T-cell (primary cell): ENCODE measurements around the gene ZNF493. TPM values are rescaled to one million over a fixed set of nuclear protein-coding genes. Genes with fewer than 3 reads are reported as not detected.

Experiments
- ATAC-seq, 4 experiments: fragments of 200-7000 bp in 3 of 4; fragments of 150-1000 bp in 1 of 4; cut with Tn5 transposase; replicated peaks in 1 of 4; 1 replicate in 3 of 4; 2 replicates in 1 of 4; pipeline ENCODE4 v1.10.0; 2021; ENCODE audit warnings: moderate library complexity in 3 of 4, mild to moderate bottlenecking in 2 of 4, moderate number of reproducible peaks in 1 of 4
- CTCF ChIA-PET, 2 donors: fragments of 300-600 bp; sonication (Branson Sonifier 250); formaldehyde crosslinking; loops; one replicate each; lab custom pipeline; 2022; ENCODE audit warnings: antibody characterized with exemption in 2 of 2; lab: Charles Lee
- POLR2A ChIA-PET, 2 donors: fragments of 300-600 bp; sonication (Branson Sonifier 250); formaldehyde crosslinking; loops; one replicate each; lab custom pipeline; 2022; ENCODE audit warnings: antibody characterized with exemption in 2 of 2; lab: Charles Lee
- DNase-seq, 35 experiments: peaks; one replicate each; pipeline versions ENCODE4 v3.0.0 to v3.0.0-alpha.2; 2013 to 2023
- H3K27ac ChIP-seq: one replicate; pipeline ENCODE4 v1.5.1; 2013; ENCODE audit warnings: low read length
- H3K27me3 ChIP-seq, 2 experiments: replicated peaks in 1 of 2; 1 replicate in 1 of 2; 2 replicates in 1 of 2; pipeline versions ENCODE4 v1.6.1 to v1.7.0; 2013; ENCODE audit warnings: low read length in 1 of 2, mixed read lengths in 1 of 2; ENCODE audit not compliant: control insufficient read depth in 2 of 2, insufficient read depth in 2 of 2; ENCODE audit errors: extremely low read depth in 1 of 2
- H3K36me3 ChIP-seq, 2 donors: 1 replicate in 1 of 2; 2 replicates in 1 of 2; pipeline versions ENCODE4 v1.6.1 to v1.7.0; 2013; ENCODE audit warnings: low read length in 1 of 2; ENCODE audit not compliant: control insufficient read depth in 2 of 2, insufficient read depth in 1 of 2; ENCODE audit errors: extremely low read depth in 1 of 2
- H3K4me1 ChIP-seq, 2 experiments: 1 replicate in 1 of 2; 2 replicates in 1 of 2; pipeline versions ENCODE4 v1.6.1 to v1.7.0; 2013; ENCODE audit warnings: low read length in 2 of 2, mixed read lengths in 1 of 2; ENCODE audit not compliant: insufficient read depth in 2 of 2, control insufficient read depth in 1 of 2; ENCODE audit errors: extremely low read depth in 1 of 2
- H3K4me3 ChIP-seq, 2 donors: 1 replicate in 1 of 2; 2 replicates in 1 of 2; pipeline versions ENCODE4 v1.5.1 to v1.7.0; 2013; ENCODE audit warnings: mild to moderate bottlenecking in 2 of 2, low read length in 1 of 2, moderate library complexity in 1 of 2; ENCODE audit not compliant: control insufficient read depth in 1 of 2; ENCODE audit errors: extremely low read depth in 1 of 2
- H3K9me3 ChIP-seq: 2 replicates; pipeline ENCODE4 v1.7.0; 2013
- H3K27ac Mint-ChIP-seq, 2 donors: one replicate each; pipeline ENCODE4 v1.8.0; 2020 to 2021; ENCODE audit warnings: mild to moderate bottlenecking in 2 of 2, mixed read lengths in 2 of 2
- H3K27me3 Mint-ChIP-seq, 2 donors: one replicate each; pipeline ENCODE4 v1.8.0; 2021 to 2022; ENCODE audit warnings: mixed read lengths in 2 of 2
- H3K36me3 Mint-ChIP-seq: one replicate; pipeline ENCODE4 v1.8.0; 2021; ENCODE audit warnings: mixed read lengths
- H3K4me1 Mint-ChIP-seq, 3 donors: one replicate each; pipeline ENCODE4 v1.8.0; 2020 to 2022; ENCODE audit warnings: mixed read lengths in 3 of 3, mild to moderate bottlenecking in 1 of 3
- H3K4me3 Mint-ChIP-seq, 3 donors: one replicate each; pipeline ENCODE4 v1.8.0; 2020 to 2022; ENCODE audit warnings: mild to moderate bottlenecking in 3 of 3, mixed read lengths in 3 of 3, moderate library complexity in 3 of 3
- H3K9me3 Mint-ChIP-seq, 3 donors: one replicate each; pipeline ENCODE4 v1.8.0; 2020 to 2022; ENCODE audit warnings: mixed read lengths in 3 of 3
- WGBS: methylation state at CpG from one replicate; pipeline ENCODE4 v1.1.5; 2013; ENCODE audit warnings: missing lambda C conversion rate; ENCODE audit not compliant: insufficient coverage; 5-methylcytosine and 5-hydroxymethylcytosine counted together
- total RNA-seq, 35 experiments: library from RNA in 6 of 35; stranded (reverse) in 6 of 35; fragments of 120-200 nt in 1 of 35; gene quantifications; one replicate each; pipeline versions ENCODE4 v1.2.1 to v1.2.4 and lab custom pipeline; 2013 to 2026

Gene ZNF493
- total RNA-seq, 5 donors from 2014 or later (not counting 1 experiment from before 2014, with no cell fraction given) = 33.5 to 53.8 (median 45.8) TPM

GRCh38 chr19:21396121-21396520 is 812 bp upstream of the ZNF493 start:
- Mint-ChIP-seq H3K9me3 (peaks cover 5 to 23% (median 20%) of the 10 kb centered on the region in 3 donors), H3K4me3 (peak overlapping the region in 2 of 3 donors; percentile 8 to 94), H3K36me3 (peaks cover 21% of the 10 kb centered on the region), H3K27me3 (no peaks in the 10 kb centered on the region), H3K4me1 (peaks cover 31 to 36% (median 33%) of the 10 kb centered on the region in 3 donors), H3K27ac (peak overlapping the region in 1 of 2 donors; percentile 53)
- peaks cover 0 to 15% of the 10 kb centered on the region in 2 donors for H3K36me3 ChIP-seq
- POLR2A ChIA-PET = interaction anchor here in 1 of 2 donors (0.8 to 2.0 kb wide), 3 partner anchors 36 to 109 kb away, joined by 4 to 14 read pairs (median 5); partner anchors contain the start of genes ZNF429 and ZNF708
- CTCF ChIA-PET = no interaction called here
- no peak overlapping the region for H3K4me3 ChIP-seq
- DNase-seq (no peak), ATAC-seq (no peak)
- H3K27ac ChIP-seq = no peak overlapping the region
- H3K9me3 ChIP-seq = no peaks in the 10 kb centered on the region
- 96% methylated on average over 3 of the region's 10 CpGs for WGBS
- H3K4me1 ChIP-seq = peaks cover 8 to 12% of the 10 kb centered on the region in 2 experiments
- H3K27me3 ChIP-seq = no peaks in the 10 kb centered on the region

- Histone ChIP-seq H3K4me3 (no peak overlapping the region), H3K27me3 (no peaks in the 10 kb centered on the region), H3K36me3 (peaks cover 0 to 26% of the 10 kb centered on the region in 2 donors), H3K27ac (no peak overlapping the region), H3K4me1 (peaks cover 8 to 12% of the 10 kb centered on the region in 2 experiments), H3K9me3 (no peaks in the 10 kb centered on the region)
- H3K27me3 Mint-ChIP-seq = no peaks in the 10 kb centered on the region
- POLR2A ChIA-PET = interaction anchor here (0.6 kb wide), 2 partner anchors 380 to 834 kb away, joined by 4 to 5 read pairs; no protein-coding TSS in a partner anchor
- CTCF ChIA-PET = no interaction called here
- peak overlapping the region in 2 of 3 donors; percentile 47 to 63 for H3K4me3 Mint-ChIP-seq
- DNase-seq (no peak), ATAC-seq (no peak)
- peaks cover 0 to 11% (median 9%) of the 10 kb centered on the region in 3 donors for H3K9me3 Mint-ChIP-seq
- peaks cover 43% of the 10 kb centered on the region for H3K36me3 Mint-ChIP-seq
- peaks cover 45 to 54% (median 51%) of the 10 kb centered on the region in 3 donors for H3K4me1 Mint-ChIP-seq
- 100% methylated on average over 3 of the region's 5 CpGs for WGBS
- no peak overlapping the region for H3K27ac Mint-ChIP-seq
These were observed 1.9 kb downstream of the ZNF493 start for GRCh38 chr19:21398851-21399250.

DNA sequence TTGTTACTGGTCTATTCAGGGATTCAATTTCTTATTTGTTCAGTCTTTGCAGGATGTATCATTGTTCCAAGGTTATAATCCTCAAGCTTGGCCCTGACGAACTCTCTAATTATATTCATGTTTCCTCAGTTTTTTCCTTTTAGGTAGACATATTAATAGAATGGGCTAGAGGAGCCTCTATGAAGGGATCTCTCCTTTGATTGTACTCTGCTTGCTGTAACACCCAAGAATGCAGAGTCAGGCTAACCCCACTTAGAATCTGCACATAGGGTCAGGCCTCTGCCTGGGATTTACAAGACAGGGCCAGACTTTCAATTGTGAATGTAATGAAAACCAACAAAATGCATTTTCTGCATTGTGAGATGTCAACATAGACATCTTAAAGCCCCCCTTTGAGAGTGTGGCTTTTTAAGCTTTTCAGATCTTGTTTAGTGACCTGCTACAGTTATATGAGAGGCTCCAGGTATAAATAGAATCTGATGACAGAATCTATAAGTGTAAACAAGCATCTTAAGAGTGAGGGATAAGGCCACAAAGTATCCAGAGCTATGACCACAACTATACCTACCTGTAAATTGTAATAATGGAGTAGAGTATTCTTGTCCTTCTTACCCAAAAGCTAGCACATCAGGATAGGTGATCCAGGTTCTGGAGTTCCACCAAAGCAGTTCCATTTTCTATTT is 5.5 kb downstream of the ZNF493 start:
- Mint-ChIP-seq H3K4me1 (peaks cover 36 to 53% (median 47%) of the 10 kb centered on the region in 3 donors), H3K27ac (no peak overlapping the region), H3K4me3 (no peak overlapping the region), H3K27me3 (no peaks in the 10 kb centered on the region), H3K9me3 (peaks cover 0 to 20% (median 17%) of the 10 kb centered on the region in 3 donors), H3K36me3 (peaks cover 66% of the 10 kb centered on the region)
- ATAC-seq (no peak), DNase-seq (no peak)
- no peaks in the 10 kb centered on the region for H3K9me3 ChIP-seq
- H3K4me1 ChIP-seq = peaks cover 6 to 8% of the 10 kb centered on the region in 2 experiments
- peaks cover 0 to 39% of the 10 kb centered on the region in 2 donors for H3K36me3 ChIP-seq
- POLR2A ChIA-PET = interaction anchor here in 1 of 2 donors (0.6 kb wide), 1 partner anchor 154 kb away, joined by 3 read pairs; no protein-coding TSS in a partner anchor
- no peaks in the 10 kb centered on the region for H3K27me3 ChIP-seq
- CTCF ChIA-PET = no interaction called here
- no peak overlapping the region for H3K27ac ChIP-seq
- H3K4me3 ChIP-seq = no peak overlapping the region
- WGBS = no CpG with 5 or more reads among the region's 1 CpG

DNA sequence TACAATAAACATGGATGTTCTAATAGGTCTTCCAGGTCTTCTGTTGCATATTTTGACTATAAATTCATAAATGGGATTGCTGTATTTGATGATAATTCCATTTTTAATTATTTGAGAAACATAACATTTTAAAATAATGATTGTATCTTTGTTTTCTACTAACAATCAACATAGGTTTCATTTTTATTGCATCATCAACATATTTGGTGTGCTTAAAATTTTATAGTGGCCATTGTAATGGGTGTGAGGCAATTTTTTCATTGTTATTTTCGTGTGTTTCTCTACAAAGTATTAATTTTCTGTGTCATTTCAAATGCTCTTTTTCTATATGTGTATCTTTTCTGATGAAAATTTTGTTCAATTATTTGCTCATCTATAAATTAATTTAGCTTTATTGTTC is 13.2 kb downstream of the ZNF493 start:
- CTCF ChIA-PET = no interaction called here
- H3K9me3 ChIP-seq = peaks cover 11% of the 10 kb centered on the region

DNA sequence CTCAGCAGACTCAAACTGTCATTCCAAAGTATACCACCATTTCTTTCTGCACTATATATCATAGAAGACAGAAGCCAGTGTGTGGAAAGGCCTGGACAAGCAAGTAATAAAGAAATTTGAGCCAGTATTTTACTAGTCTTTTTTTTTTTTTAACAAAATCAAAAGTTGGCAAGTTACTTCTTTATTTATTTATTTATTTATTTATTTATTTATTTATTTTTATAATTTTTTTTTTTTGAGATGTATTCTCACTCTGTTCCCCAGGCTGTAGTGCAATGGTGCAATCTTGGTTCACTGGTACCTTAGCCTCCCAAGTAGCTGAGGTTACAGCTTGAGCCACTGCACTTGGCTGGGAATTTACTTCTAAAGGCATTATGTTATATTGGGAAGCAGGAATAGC is 25.3 kb downstream of the ZNF493 start:
- Mint-ChIP-seq H3K27ac (no peak overlapping the region), H3K4me1 (no peaks in the 10 kb centered on the region), H3K27me3 (no peaks in the 10 kb centered on the region), H3K36me3 (peaks cover 55% of the 10 kb centered on the region), H3K9me3 (peaks cover 11 to 67% (median 54%) of the 10 kb centered on the region in 3 donors), H3K4me3 (no peak overlapping the region)
- no peak overlapping the region for H3K27ac ChIP-seq
- POLR2A ChIA-PET = no interaction called here
- H3K36me3 ChIP-seq = peaks cover 0 to 2% of the 10 kb centered on the region in 2 donors
- DNase-seq (no peak), ATAC-seq (no peak)
- no peaks in the 10 kb centered on the region for H3K27me3 ChIP-seq
- CTCF ChIA-PET = no interaction called here
- H3K9me3 ChIP-seq = peaks cover 30% of the 10 kb centered on the region
- H3K4me1 ChIP-seq = no peaks in the 10 kb centered on the region
- no peak overlapping the region for H3K4me3 ChIP-seq

More for the DNA sequence above, 13.2 kb downstream of the ZNF493 start:
- Mint-ChIP-seq H3K27ac (no peak overlapping the region), H3K4me3 (no peak overlapping the region), H3K9me3 (peaks cover 3 to 45% (median 35%) of the 10 kb centered on the region in 3 donors), H3K27me3 (no peaks in the 10 kb centered on the region), H3K4me1 (no peaks in the 10 kb centered on the region), H3K36me3 (peaks cover 85% of the 10 kb centered on the region)
- Histone ChIP-seq H3K27me3 (no peaks in the 10 kb centered on the region), H3K36me3 (peaks cover 16 to 57% of the 10 kb centered on the region in 2 donors), H3K4me3 (no peak overlapping the region), H3K4me1 (no peaks in the 10 kb centered on the region), H3K27ac (no peak overlapping the region)
- DNase-seq (no peak), ATAC-seq (no peak)
- WGBS = no CpG with 5 or more reads among the region's 1 CpG
- POLR2A ChIA-PET = no interaction called here

- H3K27me3 ChIP-seq = no peaks in the 10 kb centered on the region
- H3K4me3 Mint-ChIP-seq = no peak overlapping the region
- CTCF ChIA-PET = no interaction called here
- no peaks in the 10 kb centered on the region for H3K4me1 ChIP-seq
- no CpG with 5 or more reads among the region's 1 CpG for WGBS
- H3K27ac Mint-ChIP-seq = no peak overlapping the region
- H3K36me3 ChIP-seq = peaks cover 0 to 2% of the 10 kb centered on the region in 2 donors
- no peak for DNase-seq
- peaks cover 5 to 58% (median 45%) of the 10 kb centered on the region in 3 donors for H3K9me3 Mint-ChIP-seq
- H3K4me1 Mint-ChIP-seq = no peaks in the 10 kb centered on the region
- no peak for ATAC-seq
- H3K4me3 ChIP-seq = no peak overlapping the region
- H3K27ac ChIP-seq = no peak overlapping the region
- peaks cover 44% of the 10 kb centered on the region for H3K36me3 Mint-ChIP-seq
- POLR2A ChIA-PET = no interaction called here
- H3K27me3 Mint-ChIP-seq = no peaks in the 10 kb centered on the region
- H3K9me3 ChIP-seq = peaks cover 33% of the 10 kb centered on the region
These were observed 26.4 kb downstream of the ZNF493 start for GRCh38 chr19:21423057-21424041.
